Activated CD8-positive, alpha-beta memory T cell treated with anti-CD3 and anti-CD28 coated beads for 1 hour (primary cell): ENCODE results near the gene SLCO1B3.
"Not testable (repeated sequence)": the region's sequence is repeated elsewhere in the genome, so short reads cannot be mapped to it uniquely, and the experiment has no call there.

Source experiments
- DNase-seq, 2 donors: peaks; one replicate each; pipeline ENCODE4 v3.0.0-alpha.2; 2020; ENCODE audit warnings: low read depth in 1 of 2; ENCODE audit errors: extremely low read depth in 1 of 2

SLCO1B3 gene

GRCh38 chr12:20810487-20810886 is at the start of gene SLCO1B3:
TSS of gene SLCO1B3 (plus strand) at chr12:20810705. CDS start at chr12:20815739, 5,034 bp downstream.
- DNase-seq: no peak

- DNase-seq: no peak
Measured at GRCh38 chr12:20777420-20777819, 33.1 kb upstream of the SLCO1B3 start.

GRCh38 chr12:20778969-20779368 is 31.5 kb upstream of the SLCO1B3 start:
- DNase-seq: no peak

- DNase-seq: not testable (repeated sequence)
Measured at GRCh38 chr12:20779971-20780370, 30.5 kb upstream of the SLCO1B3 start.

- not testable (repeated sequence) for DNase-seq
Measured at GRCh38 chr12:20783796-20784357, 26.6 kb upstream of the SLCO1B3 start.

GRCh38 chr12:20792971-20793370 is 17.5 kb upstream of the SLCO1B3 start:
- DNase-seq: no peak

- DNase-seq: no peak
Measured at GRCh38 chr12:20798554-20798953, 12.0 kb upstream of the SLCO1B3 start.

- DNase-seq: no peak
Measured at GRCh38 chr12:20800160-20800559, 10.3 kb upstream of the SLCO1B3 start.

GRCh38 chr12:20801035-20801434 is 9.5 kb upstream of the SLCO1B3 start:
- no peak for DNase-seq

- no peak for DNase-seq
Measured at GRCh38 chr12:20805921-20806320, 4.6 kb upstream of the SLCO1B3 start.

GRCh38 chr12:20807192-20808080 is 3.1 kb upstream of the SLCO1B3 start:
- DNase-seq: no peak

- DNase-seq: no peak
Measured at GRCh38 chr12:20808521-20808920, 2.0 kb upstream of the SLCO1B3 start.

- no peak for DNase-seq
Measured at GRCh38 chr12:20815574-20815973, 5.1 kb downstream of the SLCO1B3 start.

- DNase-seq: no peak
Measured at GRCh38 chr12:20822415-20822814, 11.9 kb downstream of the SLCO1B3 start.

- DNase-seq: no peak
Measured at GRCh38 chr12:20822925-20823324, 12.4 kb downstream of the SLCO1B3 start.

- no peak for DNase-seq
Measured at GRCh38 chr12:20829919-20830318, 19.4 kb downstream of the SLCO1B3 start.

- DNase-seq: no peak
Measured at GRCh38 chr12:20830456-20830855, 20.0 kb downstream of the SLCO1B3 start.

GRCh38 chr12:20832911-20833310 is 22.4 kb downstream of the SLCO1B3 start:
- no peak for DNase-seq

GRCh38 chr12:20852649-20853048 is 42.1 kb downstream of the SLCO1B3 start:
- DNase-seq: no peak

GRCh38 chr12:20863056-20863455 is 52.6 kb downstream of the SLCO1B3 start:
- DNase-seq: no peak

GRCh38 chr12:20865873-20866272 is 55.4 kb downstream of the SLCO1B3 start:
- DNase-seq: no peak

- DNase-seq: no peak
Measured at GRCh38 chr12:20868277-20868676, 57.8 kb downstream of the SLCO1B3 start.
